Activated CD8-positive, alpha-beta memory T cell treated with anti-CD3 and anti-CD28 coated beads, Interleukin-2, amount 50 U/mL, for 24 hours (primary cell): ENCODE results near the gene SYNM.
"Not testable (repeated sequence)": the region's sequence is repeated elsewhere in the genome, so short reads cannot be mapped to it uniquely, and the experiment has no call there.

Source experiments
- DNase-seq: peaks from one replicate; pipeline ENCODE4 v3.0.0-alpha.2; 2020; ENCODE audit errors: extremely low read depth

The SYNM gene, protein sequence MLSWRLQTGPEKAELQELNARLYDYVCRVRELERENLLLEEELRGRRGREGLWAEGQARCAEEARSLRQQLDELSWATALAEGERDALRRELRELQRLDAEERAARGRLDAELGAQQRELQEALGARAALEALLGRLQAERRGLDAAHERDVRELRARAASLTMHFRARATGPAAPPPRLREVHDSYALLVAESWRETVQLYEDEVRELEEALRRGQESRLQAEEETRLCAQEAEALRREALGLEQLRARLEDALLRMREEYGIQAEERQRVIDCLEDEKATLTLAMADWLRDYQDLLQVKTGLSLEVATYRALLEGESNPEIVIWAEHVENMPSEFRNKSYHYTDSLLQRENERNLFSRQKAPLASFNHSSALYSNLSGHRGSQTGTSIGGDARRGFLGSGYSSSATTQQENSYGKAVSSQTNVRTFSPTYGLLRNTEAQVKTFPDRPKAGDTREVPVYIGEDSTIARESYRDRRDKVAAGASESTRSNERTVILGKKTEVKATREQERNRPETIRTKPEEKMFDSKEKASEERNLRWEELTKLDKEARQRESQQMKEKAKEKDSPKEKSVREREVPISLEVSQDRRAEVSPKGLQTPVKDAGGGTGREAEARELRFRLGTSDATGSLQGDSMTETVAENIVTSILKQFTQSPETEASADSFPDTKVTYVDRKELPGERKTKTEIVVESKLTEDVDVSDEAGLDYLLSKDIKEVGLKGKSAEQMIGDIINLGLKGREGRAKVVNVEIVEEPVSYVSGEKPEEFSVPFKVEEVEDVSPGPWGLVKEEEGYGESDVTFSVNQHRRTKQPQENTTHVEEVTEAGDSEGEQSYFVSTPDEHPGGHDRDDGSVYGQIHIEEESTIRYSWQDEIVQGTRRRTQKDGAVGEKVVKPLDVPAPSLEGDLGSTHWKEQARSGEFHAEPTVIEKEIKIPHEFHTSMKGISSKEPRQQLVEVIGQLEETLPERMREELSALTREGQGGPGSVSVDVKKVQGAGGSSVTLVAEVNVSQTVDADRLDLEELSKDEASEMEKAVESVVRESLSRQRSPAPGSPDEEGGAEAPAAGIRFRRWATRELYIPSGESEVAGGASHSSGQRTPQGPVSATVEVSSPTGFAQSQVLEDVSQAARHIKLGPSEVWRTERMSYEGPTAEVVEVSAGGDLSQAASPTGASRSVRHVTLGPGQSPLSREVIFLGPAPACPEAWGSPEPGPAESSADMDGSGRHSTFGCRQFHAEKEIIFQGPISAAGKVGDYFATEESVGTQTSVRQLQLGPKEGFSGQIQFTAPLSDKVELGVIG (N-terminal part only)

GRCh38 chr15:99104788-99105513 is at the start of gene SYNM:
Gene SYNM (plus strand): TSS chr15:99105080. CDS start chr15:99105200, 120 bp downstream.
- DNase-seq, result no peak

GRCh38 chr15:99055555-99056134 is 49.2 kb upstream of the SYNM start:
- DNase-seq, result no peak

GRCh38 chr15:99057020-99057419 is 47.9 kb upstream of the SYNM start:
- no peak for DNase-seq

GRCh38 chr15:99057697-99058420 is 47.0 kb upstream of the SYNM start:
- no peak for DNase-seq

- DNase-seq, result no peak
Observed at GRCh38 chr15:99058421-99058870, 46.4 kb upstream of the SYNM start.

- DNase-seq, result no peak
Observed at GRCh38 chr15:99059010-99059981, 45.6 kb upstream of the SYNM start.

- not testable (repeated sequence) for DNase-seq
Observed at GRCh38 chr15:99060186-99060585, 44.7 kb upstream of the SYNM start.

DNA sequence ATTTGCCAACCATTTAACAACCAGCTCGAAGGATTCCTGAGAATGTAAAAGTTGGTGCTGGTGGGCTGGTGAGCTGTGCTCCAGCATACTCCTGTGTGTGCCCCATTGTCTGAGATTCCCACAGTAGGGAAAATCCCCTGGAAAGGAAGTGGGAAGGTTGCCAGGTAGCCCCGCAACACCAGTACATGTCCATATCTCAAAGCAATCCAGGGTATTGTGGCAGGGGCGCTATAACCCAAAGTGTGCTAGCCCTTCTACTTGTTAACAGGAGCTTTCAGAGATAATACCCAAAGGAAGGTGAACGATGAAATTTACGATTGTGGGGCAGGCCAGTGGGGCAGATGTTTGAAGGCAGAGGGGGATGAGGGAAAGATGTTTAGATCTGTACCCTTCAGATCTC is 42.7 kb upstream of the SYNM start:
- no peak for DNase-seq

DNA sequence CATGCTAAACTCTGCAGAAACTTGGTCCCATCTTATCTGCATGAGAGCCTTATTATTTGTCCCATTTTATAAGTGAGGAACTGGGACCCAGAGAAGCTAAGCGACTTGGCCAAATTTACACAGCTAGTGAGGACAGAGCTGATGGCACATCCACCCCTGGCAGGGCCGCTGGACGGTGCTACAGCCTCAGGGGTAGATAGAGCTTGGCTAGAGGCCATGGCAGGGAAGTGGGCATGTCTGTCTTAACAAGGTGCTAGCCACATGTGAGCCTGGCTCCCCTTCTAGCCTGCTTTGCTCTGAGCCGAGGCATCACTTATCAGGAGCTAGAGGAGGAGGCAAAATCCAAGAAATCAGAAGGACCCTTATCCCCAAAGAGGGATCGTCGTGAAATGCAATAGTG is 36.7 kb upstream of the SYNM start:
- DNase-seq, result no peak

- DNase-seq, result no peak
Observed at GRCh38 chr15:99070208-99070607, 34.7 kb upstream of the SYNM start.

DNA sequence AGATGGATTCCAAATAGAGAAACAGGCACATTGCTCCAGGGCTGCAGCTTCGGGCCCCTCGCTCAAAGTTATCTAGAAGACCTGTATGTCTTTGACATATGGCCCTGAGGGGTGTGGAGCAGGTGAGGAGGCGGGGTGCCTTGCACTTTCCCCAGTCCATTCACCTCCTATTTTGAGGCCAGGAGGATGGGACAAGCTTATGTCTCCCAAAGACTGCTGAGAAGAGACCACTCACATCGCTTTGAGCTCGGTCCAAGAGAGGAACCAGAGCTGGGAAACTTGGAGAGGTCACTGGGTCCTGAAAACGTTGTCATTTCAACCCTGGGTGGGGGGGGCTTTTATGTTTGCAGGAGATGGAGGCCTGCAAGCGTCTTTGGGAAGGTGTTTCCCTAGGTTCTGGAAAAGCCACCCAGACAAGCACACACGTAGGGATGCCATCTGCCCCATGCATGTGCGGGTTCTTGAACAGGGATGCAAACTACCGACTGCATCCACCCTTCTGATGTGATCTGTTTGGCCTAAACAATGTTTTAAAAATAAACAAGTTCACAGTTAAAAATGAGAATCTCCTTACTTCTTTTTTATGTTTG is 33.7 kb upstream of the SYNM start:
- no peak for DNase-seq

- DNase-seq, result no peak
Observed at GRCh38 chr15:99073008-99073717, 31.7 kb upstream of the SYNM start.

- DNase-seq, result no peak
Observed at GRCh38 chr15:99074446-99074845, 30.4 kb upstream of the SYNM start.

GRCh38 chr15:99075059-99075652 is 29.7 kb upstream of the SYNM start:
- DNase-seq, result not testable (repeated sequence)

GRCh38 chr15:99076109-99076508 is 28.8 kb upstream of the SYNM start:
- DNase-seq, result no peak

- no peak for DNase-seq
Observed at GRCh38 chr15:99076555-99077308, 28.1 kb upstream of the SYNM start.

GRCh38 chr15:99082798-99083197 is 22.1 kb upstream of the SYNM start:
- no peak for DNase-seq
